Epithelial cell of esophagus (primary cell): ENCODE results near the gene ANKRD45.
A peak's percentile ranks its signal among the peaks of the same experiment; 100 is the strongest.

Experiments
- DNase-seq: peaks from one replicate; pipeline ENCODE4 v3.0.0; 2010; ENCODE audit warnings: low read depth
- H3K4me3 ChIP-seq: 2 replicates; pipeline ENCODE4 v1.5.1; 2011; ENCODE audit warnings: mild to moderate bottlenecking, low read length, control low read depth
- TF ChIP-seq, protein P1 (sequence below): IDR thresholded peaks from 2 replicates; pipeline ENCODE4 v1.5.1; 2011; ENCODE audit warnings: low read depth, mild to moderate bottlenecking, low read length, control low read depth, inconsistent platforms; ENCODE audit not compliant: insufficient read depth; ENCODE audit errors: missing control alignments

Gene ANKRD45, protein sequence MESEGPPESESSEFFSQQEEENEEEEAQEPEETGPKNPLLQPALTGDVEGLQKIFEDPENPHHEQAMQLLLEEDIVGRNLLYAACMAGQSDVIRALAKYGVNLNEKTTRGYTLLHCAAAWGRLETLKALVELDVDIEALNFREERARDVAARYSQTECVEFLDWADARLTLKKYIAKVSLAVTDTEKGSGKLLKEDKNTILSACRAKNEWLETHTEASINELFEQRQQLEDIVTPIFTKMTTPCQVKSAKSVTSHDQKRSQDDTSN

GRCh38 chr1:173669491-173669941 is at the start of gene ANKRD45:
ANKRD45 (minus strand) TSS chr1:173669851; CDS start chr1:173659418, 10,433 bp downstream.
- peak within 1 kb of the TSS; percentile 43 for H3K4me3 ChIP-seq
- TF ChIP-seq, protein P1, sequence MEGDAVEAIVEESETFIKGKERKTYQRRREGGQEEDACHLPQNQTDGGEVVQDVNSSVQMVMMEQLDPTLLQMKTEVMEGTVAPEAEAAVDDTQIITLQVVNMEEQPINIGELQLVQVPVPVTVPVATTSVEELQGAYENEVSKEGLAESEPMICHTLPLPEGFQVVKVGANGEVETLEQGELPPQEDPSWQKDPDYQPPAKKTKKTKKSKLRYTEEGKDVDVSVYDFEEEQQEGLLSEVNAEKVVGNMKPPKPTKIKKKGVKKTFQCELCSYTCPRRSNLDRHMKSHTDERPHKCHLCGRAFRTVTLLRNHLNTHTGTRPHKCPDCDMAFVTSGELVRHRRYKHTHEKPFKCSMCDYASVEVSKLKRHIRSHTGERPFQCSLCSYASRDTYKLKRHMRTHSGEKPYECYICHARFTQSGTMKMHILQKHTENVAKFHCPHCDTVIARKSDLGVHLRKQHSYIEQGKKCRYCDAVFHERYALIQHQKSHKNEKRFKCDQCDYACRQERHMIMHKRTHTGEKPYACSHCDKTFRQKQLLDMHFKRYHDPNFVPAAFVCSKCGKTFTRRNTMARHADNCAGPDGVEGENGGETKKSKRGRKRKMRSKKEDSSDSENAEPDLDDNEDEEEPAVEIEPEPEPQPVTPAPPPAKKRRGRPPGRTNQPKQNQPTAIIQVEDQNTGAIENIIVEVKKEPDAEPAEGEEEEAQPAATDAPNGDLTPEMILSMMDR, result no peak
- peak; percentile 40 for DNase-seq

DNA sequence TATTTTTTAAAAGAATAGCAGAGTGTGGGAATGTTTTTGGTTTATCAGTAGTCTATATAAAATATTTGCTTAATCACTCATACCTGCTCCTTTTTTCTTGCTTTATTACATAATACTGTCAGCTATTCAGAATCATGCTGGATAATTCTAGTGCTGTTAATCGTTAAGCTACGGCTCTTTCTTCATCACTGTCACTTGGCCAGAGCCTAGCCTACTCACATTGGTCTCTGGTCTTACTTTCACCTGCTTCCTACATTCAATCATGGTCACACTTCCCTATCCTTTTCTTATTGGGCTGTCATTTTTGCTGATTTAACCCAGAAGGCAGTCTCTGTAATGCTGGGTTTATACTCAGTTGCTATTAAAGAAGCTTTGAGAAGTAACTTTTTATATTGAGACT is 47.6 kb upstream of the ANKRD45 start:
- no peak overlapping the region for H3K4me3 ChIP-seq
- TF ChIP-seq, protein P1, result no peak
- DNase-seq, result no peak

- no peak for DNase-seq
- H3K4me3 ChIP-seq, result peak overlapping the region; percentile 94
- TF ChIP-seq, protein P1, result no peak
Observed at GRCh38 chr1:173715538-173715844, 45.8 kb upstream of the ANKRD45 start.

DNA sequence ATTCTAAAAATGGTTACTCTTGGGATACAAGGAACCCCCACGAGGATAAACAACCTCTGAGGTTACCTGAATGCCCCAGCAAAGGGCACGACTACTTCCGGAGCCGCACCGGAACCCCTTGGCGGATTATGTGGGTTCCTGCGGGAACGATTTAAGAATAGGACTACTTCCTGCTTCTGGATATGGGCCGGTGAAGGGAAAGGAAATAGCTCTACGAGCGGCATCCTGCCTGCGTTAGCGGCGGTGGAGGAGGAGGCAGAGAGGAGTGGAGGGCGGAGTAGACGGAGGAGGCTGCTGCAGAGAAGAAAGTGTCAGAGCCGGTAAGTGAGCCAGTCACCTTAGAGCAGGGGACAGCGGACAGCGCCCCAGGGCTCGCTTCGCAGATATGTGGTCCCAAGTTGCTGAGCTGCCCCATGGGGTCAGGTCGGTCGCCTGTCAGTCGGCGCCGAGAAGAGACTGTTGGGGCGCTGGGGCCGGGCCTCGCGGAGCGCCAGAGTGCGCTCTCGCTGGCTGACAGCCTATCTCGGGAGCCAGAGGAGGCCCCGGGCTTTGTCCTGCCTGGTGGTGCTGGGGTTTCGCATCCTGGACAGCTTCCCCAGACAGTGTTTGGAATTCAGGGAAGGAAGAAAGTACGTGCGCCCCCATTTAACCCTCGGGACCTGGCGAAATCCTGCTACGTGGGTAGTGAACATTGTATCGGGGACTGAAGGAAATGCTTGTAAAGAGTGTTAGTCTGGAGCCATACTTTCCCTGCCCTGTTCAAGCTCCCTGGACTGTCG is 45.3 kb upstream of the ANKRD45 start, which contains the start of gene KLHL20:
Gene KLHL20, plus strand, starts transcription at position 223 of the 779 bp plus-strand sequence. CDS start 1,063 bp downstream, outside the sequence.
- DNase-seq, result peak; percentile 94
- H3K4me3 ChIP-seq, result peak within 1 kb of the TSS; percentile 94
- TF ChIP-seq, protein P1, result no peak

GRCh38 chr1:173714441-173714758 is 44.7 kb upstream of the ANKRD45 start:
- no peak for DNase-seq
- TF ChIP-seq, protein P1, result no peak
- H3K4me3 ChIP-seq, result peak overlapping the region; percentile 94

DNA sequence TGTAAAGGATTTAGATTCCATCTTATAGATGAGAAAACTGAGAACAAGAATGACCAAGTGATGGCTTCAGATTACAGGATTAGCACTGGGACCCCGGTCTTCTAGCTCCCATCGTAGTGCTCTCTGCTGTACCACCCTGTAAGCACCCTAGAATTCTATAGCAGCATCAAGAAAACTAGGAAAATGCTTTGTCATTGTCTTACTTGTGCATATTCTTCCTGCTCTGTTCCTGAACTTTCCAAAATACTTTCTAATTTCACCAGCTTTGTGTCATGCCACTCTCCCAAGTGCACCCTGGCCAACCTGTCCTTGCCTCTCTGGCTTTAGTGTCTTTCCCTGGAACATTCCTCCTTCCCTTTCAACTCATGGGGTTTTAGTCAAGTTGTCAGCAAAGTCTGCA is 39.1 kb upstream of the ANKRD45 start:
- TF ChIP-seq, protein P1, result no peak
- no peak overlapping the region for H3K4me3 ChIP-seq
- no peak for DNase-seq

DNA sequence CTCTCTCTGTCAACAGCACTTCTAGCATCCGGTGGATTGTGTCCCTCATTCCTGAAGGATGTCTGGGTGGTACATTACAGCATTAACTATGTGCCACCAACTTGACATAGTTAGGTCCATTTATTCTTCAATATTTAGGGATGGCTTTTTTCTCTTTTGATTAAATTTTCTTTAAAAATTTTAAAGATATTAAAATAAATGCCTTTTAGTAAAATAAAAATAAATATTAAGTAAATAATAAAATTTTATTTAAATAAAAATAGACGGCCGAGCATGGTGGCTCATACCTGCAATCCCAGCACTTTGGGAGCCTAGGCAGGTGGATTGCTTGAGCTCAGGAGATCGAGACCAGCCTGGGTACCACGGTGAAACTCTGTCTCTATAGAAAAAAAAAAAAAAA is 35.5 kb upstream of the ANKRD45 start:
- no peak overlapping the region for H3K4me3 ChIP-seq
- TF ChIP-seq, protein P1, result no peak
- no peak for DNase-seq
